Measurements from ENCODE around the gene JMJD1C.
"Not testable (repeated sequence)": the region's sequence is repeated elsewhere in the genome, so short reads cannot be mapped to it uniquely, and the experiment has no call there.

The JMJD1C gene

GRCh38 chr10:63300801-63301200, 165.0 kb downstream of the JMJD1C start:
- H3K4me3 ChIP-seq (ENCODE audit: low read length) = no peak overlapping the region
- no peak for TF ChIP-seq CTCF (conservative IDR thresholded peaks at IDR 0.05; ENCODE audit: low read length)
- no peak for DNase-seq (ENCODE audit: low read depth)

GRCh38 chr10:63297941-63298340, 167.8 kb downstream of the JMJD1C start:
- DNase-seq (ENCODE audit: low read depth) = no peak
- no peak overlapping the region for H3K4me3 ChIP-seq (ENCODE audit: low read length)
- TF ChIP-seq CTCF (conservative IDR thresholded peaks at IDR 0.05; ENCODE audit: low read length) = no peak

GRCh38 chr10:63294781-63295180, 171.0 kb downstream of the JMJD1C start:
- no peak overlapping the region for H3K4me3 ChIP-seq (ENCODE audit: low read length)
- DNase-seq (ENCODE audit: low read depth) = no peak
- TF ChIP-seq CTCF (conservative IDR thresholded peaks at IDR 0.05; ENCODE audit: low read length) = no peak

GRCh38 chr10:63292847-63293246, 172.9 kb downstream of the JMJD1C start:
- not testable (repeated sequence) for DNase-seq (ENCODE audit: low read depth); H3K4me3 ChIP-seq (ENCODE audit: low read length)

GRCh38 chr10:63288170-63288569, 177.6 kb downstream of the JMJD1C start:
- DNase-seq (ENCODE audit: low read depth) = no peak
- H3K4me3 ChIP-seq (ENCODE audit: low read length) = no peak overlapping the region
- TF ChIP-seq CTCF (conservative IDR thresholded peaks at IDR 0.05; ENCODE audit: low read length) = no peak

GRCh38 chr10:63286754-63287264, 179.0 kb downstream of the JMJD1C start:
- no peak for DNase-seq (ENCODE audit: low read depth)
- no peak overlapping the region for H3K4me3 ChIP-seq (ENCODE audit: low read length)
- TF ChIP-seq CTCF (conservative IDR thresholded peaks at IDR 0.05; ENCODE audit: low read length) = no peak

- H3K4me3 ChIP-seq (ENCODE audit: low read length) = no peak overlapping the region
- no peak for DNase-seq (ENCODE audit: low read depth)
- no peak for TF ChIP-seq CTCF (conservative IDR thresholded peaks at IDR 0.05; ENCODE audit: low read length)
Measured at GRCh38 chr10:63286340-63286739, 179.4 kb downstream of the JMJD1C start.

- not testable (repeated sequence) for DNase-seq (ENCODE audit: low read depth); H3K4me3 ChIP-seq (ENCODE audit: low read length)
Measured at GRCh38 chr10:63283901-63284300, 181.9 kb downstream of the JMJD1C start.

Data from AG10803 (cell line).